ENCODE measurements around the gene WDFY3.
"Not testable (repeated sequence)": the region's sequence is repeated elsewhere in the genome, so short reads cannot be mapped to it uniquely, and the experiment has no call there.

The WDFY3 gene

DNA sequence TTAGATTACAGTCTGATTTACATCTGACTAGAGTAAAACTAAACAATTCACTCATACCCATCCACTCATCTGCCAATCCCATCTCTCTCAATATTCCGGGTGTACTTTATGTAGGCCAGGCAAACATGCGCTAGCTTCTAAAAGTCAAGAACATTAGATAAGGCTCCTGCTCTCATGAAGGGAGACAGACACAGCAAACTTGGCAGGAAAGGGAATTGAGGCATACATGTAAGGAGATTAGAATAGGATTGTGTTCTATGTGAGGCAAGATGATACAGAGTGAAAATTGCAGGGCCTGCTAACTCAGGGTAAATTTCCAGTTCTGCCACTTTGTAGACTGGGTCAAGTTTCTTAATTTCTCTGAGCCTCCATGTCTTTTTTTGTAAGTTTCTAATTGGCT is 247.8 kb downstream of the WDFY3 start:
- no peak for DNase-seq (ENCODE audit: low spot score)

DNA sequence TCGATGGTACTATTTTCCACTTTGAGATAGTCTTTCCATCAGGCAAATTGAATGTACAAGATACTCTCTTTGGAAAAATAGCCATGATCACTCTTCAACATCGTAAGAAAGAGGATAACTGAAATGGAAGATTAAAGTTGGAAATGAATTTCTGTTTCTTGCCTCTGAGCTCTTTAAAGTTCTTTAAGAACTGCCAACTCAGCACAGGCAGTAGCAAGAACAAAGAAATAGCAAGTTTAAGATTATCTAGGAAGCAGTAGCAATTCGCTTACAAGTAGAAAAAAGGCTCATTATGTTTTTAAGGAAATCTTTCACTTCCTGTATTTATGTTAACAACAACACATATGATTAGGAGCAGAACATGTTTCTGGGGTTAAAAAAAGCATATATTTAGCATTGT is 255.9 kb downstream of the WDFY3 start:
- no peak for DNase-seq (ENCODE audit: low spot score)

DNA sequence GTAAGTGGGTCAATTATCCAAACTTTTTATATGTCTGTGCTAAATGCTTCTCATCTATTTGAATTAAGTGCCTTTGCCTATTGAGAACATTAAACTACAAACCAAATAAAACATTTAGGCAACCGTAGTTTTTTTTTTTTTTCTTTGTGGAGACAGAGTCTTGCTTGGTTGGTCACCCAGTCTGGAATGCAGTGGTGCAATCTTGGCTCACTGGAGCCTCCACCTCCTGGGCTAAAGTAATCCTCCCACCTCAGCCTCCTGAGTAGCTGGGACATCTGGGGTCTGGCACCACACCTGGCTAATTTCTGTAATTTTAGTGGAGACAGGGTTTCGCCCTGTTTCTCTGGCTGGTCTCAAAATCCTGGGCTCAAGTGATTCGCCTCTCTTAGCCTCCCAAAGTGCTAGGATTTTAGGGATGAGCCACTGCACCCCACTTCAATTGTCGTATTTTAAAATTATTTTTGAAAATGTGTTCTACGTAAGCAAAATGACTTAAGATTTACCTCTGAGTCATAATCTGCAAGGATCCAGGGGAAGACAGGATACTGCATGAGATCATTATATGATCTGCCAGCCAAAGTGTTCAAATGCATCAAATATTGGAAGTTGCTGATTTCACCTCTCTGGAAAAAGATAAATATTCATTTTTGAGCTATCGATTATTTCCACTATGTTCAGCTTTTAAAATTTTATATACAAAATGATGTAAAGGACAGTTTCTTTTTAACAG is 257.9 kb downstream of the WDFY3 start:
- no peak for DNase-seq (ENCODE audit: low spot score)

DNA sequence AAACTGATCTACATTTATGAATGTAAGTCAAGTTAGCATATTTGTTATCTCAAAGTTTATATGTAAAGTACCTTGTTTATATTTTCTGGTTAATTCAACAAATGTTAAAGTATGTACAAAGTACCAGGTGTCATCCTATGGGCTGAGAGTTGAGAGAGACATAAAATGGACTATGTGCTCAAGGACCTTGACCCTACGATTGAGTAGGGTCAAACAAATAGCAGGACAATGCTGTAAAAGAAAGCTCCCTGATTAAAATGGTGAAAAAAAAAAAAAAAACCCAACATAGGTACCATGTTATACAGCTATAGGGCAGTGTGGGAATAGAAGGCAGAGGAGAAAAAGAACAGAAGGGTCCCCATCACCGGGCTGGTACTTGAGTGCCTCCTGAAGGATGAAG is 260.2 kb downstream of the WDFY3 start:
- DNase-seq (ENCODE audit: low spot score) = no peak

DNA sequence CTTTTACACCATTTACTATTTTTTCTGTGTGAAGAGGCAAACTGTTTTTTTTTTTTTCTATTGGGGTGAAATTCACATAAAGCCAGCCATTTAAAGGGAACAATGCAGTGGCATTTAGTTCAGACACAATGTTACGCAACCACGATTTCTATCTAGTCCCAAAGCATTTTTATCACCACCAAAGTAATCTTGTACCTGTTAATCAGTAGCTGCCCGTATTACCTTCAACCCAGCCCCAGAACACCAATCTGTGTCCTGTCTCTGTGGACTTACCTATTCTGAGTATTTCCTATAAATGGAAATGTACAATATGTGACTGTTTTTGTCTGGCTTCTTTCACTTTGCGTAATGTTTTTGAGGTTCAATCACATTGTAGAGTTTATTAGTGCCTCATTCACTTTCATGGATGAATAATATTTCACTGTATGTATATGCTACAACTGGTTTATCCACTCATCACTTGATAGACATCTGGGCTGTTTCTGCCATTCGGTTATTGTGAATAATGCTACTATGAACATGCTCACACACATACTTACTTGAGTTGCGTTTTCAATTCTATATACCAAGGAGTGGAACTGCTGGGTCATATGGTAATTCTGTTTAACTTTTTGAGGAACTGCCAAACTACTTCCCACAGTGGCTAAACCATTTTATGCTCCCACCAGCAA is 267.4 kb downstream of the WDFY3 start:
- DNase-seq (ENCODE audit: low spot score) = no peak

DNA sequence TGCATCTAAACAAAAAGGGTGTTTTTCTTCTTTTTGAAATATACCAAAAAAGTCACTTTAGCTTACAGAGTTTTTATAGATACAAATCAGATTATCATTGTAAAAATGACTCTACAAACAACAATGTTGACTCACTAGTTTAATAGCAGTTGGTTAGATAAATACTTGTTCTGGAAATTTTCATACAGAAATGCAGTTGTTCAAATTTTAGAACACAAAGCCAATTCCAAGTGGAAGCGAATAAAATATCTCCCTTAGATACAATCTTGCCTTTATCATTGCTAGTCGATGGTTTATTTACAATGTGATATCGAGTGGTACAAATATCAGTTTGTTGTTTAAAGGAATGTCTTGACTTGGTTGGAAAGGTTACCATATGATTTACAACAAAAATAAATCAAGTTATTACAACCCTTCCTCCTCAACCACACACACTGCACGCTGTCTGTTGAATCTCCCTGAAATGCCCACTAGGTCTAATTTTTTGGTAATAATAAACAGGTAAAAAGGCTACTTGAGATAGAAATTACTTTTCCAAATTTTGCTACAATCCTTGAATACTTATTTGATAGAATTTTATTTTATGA is 268.8 kb downstream of the WDFY3 start:
- DNase-seq (ENCODE audit: low spot score) = no peak

DNA sequence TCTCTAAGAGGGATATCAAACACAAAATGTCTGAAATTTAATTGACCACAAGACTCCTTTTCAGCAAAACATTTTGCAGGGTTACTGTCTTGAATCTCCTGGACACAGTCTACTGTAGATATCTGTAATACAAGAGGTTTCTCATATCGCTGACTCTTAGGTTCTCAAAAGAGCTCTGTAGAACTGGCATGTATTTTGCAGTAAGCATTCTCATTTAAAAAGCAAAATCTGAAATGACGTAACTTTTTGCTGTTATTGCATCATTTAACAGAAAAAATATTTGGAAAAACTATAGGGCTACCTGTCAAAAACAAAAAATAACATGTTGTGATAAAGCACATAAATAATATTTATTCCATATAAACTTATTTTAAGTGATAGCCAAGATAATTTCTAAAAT is 269.3 kb downstream of the WDFY3 start:
- DNase-seq (ENCODE audit: low spot score) = no peak

DNA sequence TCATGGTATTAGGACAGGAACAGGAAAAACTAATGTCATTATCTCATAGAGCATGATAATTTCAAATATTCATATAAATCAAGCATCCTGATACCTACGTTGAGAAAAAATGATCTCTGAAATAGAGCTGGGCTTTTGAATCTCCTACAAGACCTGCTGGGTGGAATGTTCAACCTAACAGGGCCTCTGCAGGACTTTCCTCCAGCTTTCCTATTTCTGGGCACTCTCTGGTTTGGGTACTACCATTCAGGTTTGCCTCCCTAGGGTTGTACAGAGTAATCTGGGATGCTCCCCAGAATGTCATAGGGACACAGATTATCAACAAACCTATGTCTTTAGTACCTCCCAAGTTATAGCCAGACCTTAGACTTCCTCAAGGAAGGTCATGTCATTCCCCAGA is 274.7 kb downstream of the WDFY3 start:
- no peak for DNase-seq (ENCODE audit: low spot score)

DNA sequence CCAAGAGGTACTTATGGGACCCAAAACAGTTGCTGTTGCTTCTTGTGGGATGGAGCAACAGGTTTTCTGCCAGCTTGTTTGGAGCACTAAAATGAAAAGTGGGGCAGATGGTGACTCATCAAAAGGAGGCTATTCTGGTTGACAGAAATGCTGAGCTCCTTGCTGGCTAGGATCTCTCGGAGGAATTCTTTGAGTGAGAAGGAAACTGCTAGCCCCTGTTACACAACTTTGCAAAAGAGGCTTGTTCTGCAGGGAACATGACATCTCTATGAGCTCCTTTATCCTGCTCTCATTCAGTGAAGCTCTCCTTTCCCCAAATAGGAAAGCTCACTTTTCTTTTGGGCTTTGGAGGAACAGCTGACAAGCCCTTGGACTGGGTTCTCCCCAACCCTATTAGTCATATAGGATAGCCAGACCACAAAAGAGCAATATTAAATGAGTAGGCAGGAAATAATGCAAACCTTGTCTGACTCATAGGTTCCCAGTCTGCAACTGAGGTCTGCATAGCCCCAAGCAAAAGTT is 275.3 kb downstream of the WDFY3 start:
- DNase-seq (ENCODE audit: low spot score) = no peak

DNA sequence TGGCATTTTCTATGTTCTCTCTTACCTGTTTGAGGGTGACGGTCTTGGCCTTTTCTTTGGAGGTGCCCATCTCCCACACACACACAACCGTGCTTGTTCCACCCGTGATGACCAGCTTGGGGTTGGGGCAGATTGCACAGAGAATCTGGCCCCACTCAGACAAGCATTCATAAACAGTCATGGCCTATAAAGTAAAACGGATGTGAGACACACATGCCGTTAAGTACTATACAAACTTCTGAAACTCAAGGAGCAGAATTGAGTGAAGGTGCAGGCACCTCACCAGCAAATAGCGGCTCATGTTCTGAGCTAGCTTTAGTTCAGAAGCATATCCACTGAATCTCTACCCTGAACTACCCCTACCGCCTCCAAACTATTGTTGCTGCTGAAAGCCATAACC is 276.0 kb downstream of the WDFY3 start:
- no peak for DNase-seq (ENCODE audit: low spot score)

DNA sequence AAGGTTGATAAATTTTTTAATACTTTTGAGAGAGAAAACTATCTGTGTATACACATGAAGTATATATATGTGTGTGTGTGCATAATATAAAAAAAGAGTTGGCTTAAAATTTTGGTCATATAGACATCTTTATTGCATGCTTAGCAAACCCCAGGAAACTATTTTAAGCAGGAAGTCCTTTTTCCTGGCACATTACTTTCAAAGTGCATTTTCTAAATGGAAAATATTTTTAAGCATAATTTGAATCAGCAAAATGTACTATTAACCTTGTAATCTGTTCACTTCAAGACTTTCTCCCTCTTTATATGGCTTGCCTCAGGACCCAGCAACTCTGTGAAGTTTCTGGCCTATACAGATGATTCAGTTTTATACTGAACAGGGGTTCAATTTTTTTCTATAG is 277.3 kb downstream of the WDFY3 start:
- no peak for DNase-seq (ENCODE audit: low spot score)

DNA sequence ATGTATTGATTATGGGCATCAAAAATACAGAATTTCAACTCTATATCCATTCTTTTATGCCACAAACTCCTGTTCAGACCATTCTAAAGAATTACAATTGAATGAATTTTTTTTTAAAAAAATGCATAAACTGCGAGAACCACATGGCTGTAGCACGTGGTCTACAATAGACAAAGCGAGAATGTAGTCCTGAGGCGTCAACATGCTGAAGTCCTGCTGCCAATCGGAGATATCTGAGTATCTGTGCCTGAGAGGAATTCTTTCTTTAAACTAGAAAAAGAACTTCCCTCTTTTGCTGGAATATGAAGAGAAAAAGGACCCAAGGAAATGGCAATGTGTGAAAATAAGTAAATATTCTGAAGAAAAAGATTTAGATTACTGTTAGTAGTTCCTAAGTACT is 277.9 kb downstream of the WDFY3 start:
- DNase-seq (ENCODE audit: low spot score) = no peak

DNA sequence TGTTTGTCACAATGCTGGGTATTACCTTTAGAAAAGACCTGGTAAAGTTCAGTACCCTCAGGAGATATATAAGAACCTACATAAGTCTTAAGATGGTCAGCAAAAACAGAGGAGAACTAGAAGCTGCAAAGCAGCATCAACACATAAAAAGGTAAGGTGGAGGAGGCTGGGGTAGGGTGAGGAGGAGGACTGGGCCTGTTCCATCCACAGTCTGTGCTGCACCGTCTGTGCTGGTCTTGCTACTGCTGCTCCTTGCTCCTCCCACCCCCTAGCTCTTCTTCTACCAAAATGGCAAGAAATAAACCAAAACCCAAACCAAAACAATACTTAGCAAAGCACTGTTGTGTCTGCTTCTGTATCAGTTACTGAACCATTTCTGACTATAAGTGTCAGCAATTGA is 281.4 kb downstream of the WDFY3 start:
- no peak for DNase-seq (ENCODE audit: low spot score)

DNA sequence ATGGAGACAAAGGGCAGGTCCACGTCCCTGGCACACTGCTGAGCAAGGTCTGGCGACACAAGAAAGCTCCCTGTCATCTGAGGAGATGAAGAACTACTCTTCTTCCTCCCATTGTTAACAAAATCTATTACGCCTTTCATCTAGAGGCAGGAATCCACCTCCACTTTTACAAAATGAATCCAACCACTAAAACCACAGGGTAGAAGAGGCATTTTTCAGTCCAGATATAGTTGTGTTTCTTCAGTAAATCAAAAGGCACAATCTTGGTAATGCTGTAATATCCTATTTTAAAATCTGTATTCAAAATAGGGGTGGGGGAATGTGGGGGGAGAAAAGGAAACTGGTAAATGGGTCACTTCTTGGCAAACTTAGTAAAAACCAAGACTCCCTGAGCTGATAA is 282.1 kb downstream of the WDFY3 start:
- no peak for DNase-seq (ENCODE audit: low spot score)

DNA sequence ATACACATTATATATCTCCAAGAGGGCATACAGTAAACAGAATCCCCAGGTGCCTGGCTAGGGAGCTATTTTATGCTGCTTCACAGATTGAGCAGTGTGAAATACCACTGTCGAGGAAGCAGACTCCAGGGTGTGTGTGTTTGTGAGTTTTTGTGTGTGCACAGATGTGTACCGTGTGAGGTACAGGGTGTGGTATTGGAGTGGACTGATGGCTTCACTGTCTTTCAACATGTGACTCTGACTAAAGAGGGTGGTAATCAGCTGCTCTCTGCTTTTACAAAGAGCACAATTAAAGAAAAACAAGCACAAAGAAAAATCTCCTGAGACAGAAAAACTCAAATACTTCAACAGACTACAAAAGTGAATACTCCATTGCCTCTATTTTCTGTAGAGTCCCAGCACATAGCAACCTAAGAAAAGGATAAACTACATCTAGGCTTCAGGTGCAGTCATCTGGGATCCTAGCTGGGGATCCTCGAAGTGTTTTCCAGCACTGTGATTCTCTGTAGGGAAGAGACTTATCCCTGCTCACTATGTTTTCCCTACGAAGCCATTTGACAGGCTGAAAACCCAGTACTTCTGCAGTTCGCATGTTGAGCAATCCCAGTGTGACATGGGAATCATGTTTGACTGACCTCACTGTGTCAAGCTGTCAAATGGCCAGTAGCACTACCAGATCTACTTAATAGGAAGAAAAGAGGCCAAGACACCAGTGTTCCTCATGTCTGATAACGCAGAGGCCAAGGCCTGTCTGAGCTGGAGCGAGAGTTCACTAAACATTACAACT is 283.2 kb downstream of the WDFY3 start:
- DNase-seq (ENCODE audit: low spot score) = no peak

DNA sequence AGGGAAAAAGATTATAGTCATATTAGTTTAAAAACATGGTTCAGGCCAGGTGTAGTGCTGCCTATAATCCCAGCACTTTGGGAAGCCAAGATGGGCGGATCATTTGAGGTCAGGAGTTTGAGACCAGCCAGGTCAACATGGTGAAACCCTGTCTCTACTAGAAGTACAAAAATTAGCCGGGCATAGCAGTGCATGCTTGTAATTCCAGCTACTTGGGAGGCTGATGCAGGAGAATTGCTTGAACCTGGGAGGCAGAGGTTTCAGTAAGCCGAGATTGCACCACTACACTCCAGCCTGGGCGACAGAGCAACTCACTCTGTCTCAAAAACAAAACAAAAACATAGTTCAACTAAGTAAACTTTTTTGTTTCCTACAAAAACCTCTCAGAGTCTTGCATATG is 283.8 kb downstream of the WDFY3 start:
- not testable (repeated sequence) for DNase-seq (ENCODE audit: low spot score)

DNA sequence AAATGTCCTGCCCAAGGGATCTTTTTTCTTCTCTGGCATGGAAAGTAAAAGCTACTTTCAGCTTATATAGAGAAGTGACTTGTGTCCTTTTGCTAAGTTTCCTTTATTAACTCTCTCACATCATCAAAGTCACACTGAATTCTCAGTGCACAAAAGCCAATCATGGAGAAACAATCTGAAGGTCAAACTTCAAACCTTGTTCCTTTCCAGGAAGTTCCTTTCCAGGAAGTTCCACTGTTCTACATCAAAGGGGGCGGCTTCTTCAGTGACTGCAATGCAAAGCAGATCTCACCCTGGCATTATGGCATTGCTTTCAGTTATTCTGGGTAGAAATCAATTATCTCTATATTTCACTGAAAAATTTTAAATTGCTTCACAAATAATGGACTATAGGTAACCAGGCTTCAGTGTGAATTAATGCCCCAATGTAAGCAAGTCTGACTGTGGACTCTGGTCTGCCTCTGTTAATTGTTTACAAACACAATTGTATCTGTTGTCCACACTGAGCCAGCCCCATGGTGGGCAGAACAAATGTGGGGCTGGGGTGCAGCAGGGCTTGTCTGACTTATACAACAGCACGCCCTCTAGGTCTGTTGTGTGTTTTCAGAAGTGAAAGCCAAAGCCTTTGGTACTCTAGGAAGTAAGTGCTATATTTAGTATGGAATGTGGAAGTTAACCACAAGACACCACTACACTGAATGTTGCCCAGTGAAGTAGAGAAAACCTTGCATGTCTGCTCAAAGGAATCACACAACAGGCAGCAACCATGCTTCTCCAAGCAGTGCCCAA is 284.8 kb downstream of the WDFY3 start:
- DNase-seq (ENCODE audit: low spot score) = no peak

DNA sequence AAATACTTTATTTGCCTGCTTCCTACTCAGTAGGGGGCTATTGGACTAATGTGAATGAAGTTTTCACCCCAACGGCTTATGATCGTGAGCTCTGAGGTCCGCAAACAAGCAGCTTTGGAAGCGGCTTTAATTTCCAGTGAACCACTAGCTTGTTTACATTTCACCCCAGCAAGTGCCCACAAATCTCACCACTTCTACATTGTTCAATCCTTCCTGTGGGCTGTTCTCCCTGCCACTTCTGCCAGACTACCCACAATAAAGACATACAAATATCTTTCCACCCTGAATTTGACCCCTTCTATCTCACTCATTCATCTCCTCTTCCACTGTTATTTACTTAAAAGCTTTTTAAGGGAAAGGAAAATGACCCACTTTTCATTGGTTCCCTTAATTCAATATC is 285.5 kb downstream of the WDFY3 start:
- DNase-seq (ENCODE audit: low spot score) = peak; percentile 40

DNA sequence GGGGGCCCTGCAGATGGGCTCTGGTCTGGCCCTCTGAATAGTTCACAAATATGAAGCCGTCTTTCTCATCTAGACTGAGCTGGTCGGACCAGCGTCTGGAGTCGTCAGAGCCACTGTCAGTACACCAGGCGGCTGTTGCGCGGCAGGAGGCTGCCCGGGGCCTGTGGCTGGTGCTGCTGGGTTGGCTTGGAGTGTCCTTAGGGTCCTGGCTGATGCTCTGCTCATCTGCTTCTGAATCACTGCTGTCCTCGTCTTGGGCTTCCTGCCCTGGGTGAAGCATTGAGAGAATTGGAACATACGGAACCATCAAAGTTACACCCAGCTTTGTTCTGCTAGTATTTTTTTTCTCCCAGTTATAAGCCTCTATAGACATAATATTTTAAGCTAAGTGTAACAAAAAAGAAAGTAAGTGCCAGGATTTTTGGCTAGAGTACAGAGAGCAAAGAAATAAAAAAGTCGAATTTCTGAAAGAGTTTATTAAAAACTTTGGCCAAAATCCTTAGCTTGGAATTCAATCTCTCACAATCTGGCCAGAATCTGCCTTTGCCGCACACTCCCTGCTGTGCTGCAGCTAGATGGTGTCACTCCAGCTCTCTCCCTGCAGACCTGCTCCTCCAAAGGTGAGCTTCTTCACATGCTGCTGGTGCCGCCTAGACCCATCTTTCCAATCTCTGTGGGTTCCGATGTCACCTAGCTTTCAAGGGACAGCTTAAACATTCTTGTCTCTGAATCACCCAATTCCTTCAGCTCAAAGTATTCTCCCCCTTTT is 287.3 kb downstream of the WDFY3 start:
- DNase-seq (ENCODE audit: low spot score) = no peak

DNA sequence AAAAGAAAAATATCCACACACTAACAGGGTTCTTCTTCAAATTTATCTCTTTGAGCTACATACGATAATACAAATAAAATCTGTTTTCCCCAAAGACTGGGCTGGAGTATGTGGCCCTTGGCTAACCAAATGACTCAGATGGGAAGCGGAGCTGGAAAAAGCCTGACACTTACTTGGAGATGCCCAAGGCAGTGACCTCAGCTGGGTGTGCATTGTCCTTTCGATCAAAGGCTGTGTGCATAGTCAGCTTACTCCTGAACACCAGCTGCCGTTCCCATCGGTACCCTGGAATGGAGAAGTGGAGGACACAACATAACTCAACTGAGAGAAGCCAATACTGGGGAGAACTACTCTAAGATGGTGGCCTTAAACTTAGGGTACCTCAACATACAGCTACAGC is 288.5 kb downstream of the WDFY3 start:
- DNase-seq (ENCODE audit: low spot score) = no peak

DNA sequence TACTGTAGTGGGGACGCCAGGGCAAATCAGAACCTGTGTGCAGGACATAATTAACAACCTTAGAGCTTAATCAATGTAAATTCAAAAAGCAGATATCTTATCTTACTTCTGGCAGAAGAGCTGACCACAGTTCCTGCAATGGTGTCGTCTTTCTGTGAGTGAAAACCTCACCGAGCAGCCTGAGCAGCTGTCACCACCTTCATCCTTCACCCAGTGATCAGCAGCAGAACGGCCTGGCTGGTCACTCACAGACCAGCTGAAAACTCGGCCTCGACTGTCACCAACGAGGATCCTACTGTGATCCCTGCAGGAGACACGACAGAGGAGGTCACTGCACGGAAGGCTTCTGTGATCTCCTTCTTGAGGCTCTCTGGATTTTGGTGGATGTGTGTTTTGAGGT is 289.4 kb downstream of the WDFY3 start:
- DNase-seq (ENCODE audit: low spot score) = peak; percentile 20
